NCI-H774 (cell line): ENCODE data around the gene EFR3B.
A peak's percentile ranks its signal among the peaks of the same experiment; 100 is the strongest.

ENCODE experiments used
- DNase-seq: peaks from one replicate; lab custom pipeline; 2025; lab: John Stamatoyannopoulos, UW

Gene EFR3B

GRCh38 chr2:25184254-25184653 lies 142.4 kb downstream of the EFR3B start:
- no peak for DNase-seq

GRCh38 chr2:25187729-25188350 lies 146.0 kb downstream of the EFR3B start:
- no peak for DNase-seq

GRCh38 chr2:25188405-25188804 lies 146.5 kb downstream of the EFR3B start:
- no peak for DNase-seq

GRCh38 chr2:25190536-25190935 lies 148.7 kb downstream of the EFR3B start:
- DNase-seq: peak; percentile 48

GRCh38 chr2:25194576-25195122 lies 152.8 kb downstream of the EFR3B start:
- DNase-seq: no peak

GRCh38 chr2:25197336-25198208 lies 155.7 kb downstream of the EFR3B start:
- DNase-seq: no peak

GRCh38 chr2:25198209-25198525 lies 156.3 kb downstream of the EFR3B start:
- no peak for DNase-seq

- no peak for DNase-seq
Measured at GRCh38 chr2:25198576-25198975, 156.7 kb downstream of the EFR3B start.

- DNase-seq: no peak
Measured at GRCh38 chr2:25201265-25201664, 159.4 kb downstream of the EFR3B start.

- DNase-seq: no peak
Measured at GRCh38 chr2:25201794-25202193, 159.9 kb downstream of the EFR3B start.

GRCh38 chr2:25202275-25202674 lies 160.4 kb downstream of the EFR3B start:
- DNase-seq: no peak

GRCh38 chr2:25204190-25204838 lies 162.4 kb downstream of the EFR3B start:
- no peak for DNase-seq

- no peak for DNase-seq
Measured at GRCh38 chr2:25207078-25207545, 165.2 kb downstream of the EFR3B start.
